H54 (cell line): Measurements from ENCODE around the gene TBC1D10A.

Experiments
- DNase-seq: peaks from one replicate; pipeline ENCODE4 v3.0.0; 2011; ENCODE audit warnings: low spot score, mixed read lengths; ENCODE audit not compliant: insufficient read length
- FAIRE-seq: peaks from 3 replicates; lab custom pipeline; 2011; peaks lifted over from hg19 to GRCh38; lab: Jason Lieb, UNC
- POLR2A ChIP-seq: IDR thresholded peaks from 2 replicates; pipeline ENCODE4 v1.6.1; 2011; ENCODE audit warnings: low read depth, mild to moderate bottlenecking, low read length

The TBC1D10A gene

DNA sequence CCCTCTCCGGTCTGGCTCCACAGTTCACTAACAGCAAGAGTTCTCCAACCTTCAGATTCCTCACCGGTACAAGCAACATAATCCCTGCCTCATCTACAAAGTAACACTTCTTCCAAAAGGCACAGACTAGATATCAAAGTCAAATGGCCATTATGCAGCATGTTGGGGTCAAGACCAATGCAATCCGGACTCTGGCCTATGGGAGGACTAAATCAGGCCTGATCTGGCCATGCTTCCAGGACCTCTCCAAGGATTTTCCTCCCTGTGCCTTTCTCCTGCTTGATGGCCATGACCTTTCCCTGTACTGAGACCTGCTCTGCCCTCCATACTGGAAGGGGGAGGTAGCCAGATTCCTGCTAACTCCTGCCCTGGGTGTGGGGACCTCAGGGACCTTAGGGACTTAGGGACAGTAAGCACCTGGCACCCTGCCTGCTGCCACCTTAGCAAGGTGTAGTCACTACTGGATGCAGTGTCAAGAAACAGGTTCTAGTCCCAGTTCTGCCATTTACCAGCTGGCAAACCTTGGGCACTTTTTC lies 6.7 kb downstream of the TBC1D10A start:
- TF ChIP-seq POLR2A = no peak
- DNase-seq (no peak), FAIRE-seq (no peak)

DNA sequence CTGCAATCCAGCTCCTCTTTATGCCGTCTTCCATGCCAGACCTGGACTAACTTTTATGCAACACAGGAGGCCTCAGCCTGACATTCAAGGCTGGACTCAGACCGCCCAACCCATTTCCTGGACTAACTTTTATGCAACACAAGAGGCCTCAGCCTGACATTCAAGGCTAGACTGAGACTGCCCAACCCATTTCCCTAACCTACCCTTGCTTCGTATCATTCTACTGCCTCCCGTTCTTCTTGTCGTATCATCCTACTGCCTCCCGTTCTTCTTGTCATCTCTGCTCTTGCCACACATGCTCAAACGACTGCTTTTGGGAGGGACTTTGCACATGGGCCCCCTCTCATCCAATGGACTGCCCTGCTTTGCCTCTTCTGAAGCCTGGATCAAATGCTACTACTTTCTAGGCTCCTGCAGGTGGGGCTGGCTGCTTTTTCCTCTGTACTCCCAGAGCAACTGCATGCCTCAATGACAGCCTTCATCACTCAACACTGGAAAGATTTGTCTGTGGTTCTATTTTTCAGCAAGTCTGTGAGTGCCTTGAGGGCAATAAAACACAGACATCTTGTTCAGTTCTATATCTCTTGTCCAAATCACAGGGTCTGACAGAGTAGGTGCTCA lies 7.8 kb downstream of the TBC1D10A start:
- FAIRE-seq (no peak), DNase-seq (no peak)
- TF ChIP-seq POLR2A = no peak

DNA sequence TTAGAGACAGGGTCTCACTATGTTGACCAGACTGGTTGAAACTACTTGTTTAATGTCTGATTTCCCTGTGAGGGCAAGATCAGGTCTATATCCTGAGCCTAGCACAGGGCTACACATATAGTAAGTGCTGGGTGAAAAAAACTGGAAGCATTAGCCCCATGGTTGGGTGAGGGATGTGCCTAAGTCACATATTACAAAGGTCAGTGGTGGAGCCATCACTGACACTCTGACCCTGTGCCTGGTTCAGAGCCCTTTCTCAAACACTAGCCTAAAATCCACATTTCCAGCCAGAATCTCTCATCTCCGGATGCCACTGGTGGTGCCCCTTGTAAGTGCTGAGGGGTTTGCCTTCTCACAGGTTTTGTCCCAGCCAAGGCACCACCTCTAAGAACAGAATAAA lies 9.0 kb downstream of the TBC1D10A start:
- DNase-seq = no peak
- no peak for FAIRE-seq
- no peak for TF ChIP-seq POLR2A

DNA sequence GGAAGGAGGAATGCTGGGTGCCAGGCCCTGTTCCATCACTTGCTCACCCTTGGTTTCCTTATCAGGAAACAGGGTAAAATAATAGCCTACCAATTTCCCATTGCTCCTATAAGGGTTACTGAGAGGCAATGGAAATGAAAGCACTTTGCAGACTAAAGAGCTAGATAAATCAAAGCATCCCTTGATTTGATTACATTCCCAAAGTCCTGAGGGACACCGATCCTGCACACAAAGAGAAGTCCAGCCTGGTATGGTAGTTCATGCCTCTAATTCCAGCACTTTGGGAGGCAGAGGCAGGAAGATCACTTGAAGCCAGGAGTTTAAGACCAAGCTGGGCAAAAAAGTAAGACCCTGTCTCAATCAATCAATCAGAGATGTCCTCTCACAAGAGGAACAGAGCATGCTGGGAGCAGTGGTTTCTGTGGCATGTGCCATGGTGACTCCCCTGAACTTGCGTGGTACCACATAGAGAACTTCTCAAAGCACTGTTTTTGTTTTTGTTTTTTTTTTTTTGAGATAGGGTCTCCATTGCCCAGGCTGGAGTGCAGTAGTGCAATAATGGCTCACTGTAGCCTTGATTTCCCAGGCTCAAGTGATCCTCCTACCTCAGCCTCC lies 10.7 kb downstream of the TBC1D10A start:
- DNase-seq = no peak
- no peak for FAIRE-seq
- no peak for TF ChIP-seq POLR2A

DNA sequence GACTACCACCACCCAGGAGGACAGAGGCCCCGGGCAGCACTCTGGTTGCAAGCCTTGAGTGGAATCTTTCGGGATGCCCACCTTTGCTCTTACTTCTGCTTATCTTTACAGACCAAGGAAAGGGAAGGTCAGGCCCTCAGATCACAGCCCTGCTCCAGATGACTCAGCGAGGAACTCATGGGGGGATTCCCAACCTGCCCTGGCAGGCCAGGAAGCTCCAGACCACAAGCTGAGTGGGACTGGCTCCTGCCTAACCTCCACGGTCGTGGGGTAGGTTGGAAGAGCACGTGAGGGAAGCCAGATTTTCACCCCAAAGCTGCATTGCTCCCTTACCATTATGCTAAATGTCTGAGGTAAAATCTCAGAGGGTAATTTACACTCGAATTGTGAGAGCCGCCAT lies 11.8 kb downstream of the TBC1D10A start:
- FAIRE-seq = no peak
- no peak for TF ChIP-seq POLR2A

DNA sequence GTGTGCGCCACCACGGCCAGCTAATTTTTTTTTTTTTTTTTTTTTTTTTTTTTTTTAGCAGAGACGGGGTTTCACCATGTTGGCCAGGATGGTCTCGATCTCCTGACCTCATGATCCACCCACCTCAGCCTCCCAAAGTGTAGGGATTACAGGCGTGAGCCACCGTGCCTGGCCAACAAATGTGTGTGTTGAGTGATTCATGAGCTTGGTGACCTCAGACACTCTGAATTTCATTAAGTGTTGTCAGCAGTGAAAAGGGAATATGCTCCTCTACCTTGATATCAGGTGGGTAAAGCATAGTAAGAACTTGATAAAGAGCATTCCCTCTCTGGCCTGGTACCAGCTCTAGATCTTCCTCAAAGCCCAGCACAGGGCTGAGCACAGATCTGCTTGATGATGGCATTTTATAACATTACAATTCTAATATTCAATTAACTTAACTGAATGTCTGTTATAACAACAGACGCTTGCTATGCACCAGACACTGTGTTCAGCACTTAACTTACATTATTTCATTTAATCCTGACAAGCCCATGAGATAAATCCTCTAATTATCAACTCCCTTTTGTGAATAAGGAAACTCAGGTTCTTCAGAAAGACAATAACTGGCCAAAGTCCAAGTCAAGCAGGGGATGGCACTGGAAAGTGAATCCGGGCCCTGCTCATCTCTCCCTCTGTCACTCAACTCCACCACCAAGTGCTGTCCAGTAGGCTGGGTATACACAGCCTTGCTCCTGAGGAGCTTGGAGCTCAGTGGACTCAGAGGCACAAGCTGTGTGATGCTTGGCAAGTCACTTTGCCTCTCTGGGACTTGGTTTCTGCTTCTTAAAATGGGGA lies 13.0 kb downstream of the TBC1D10A start:
- FAIRE-seq (no peak), DNase-seq (no peak)
- TF ChIP-seq POLR2A = no peak

More for the DNA sequence above, 11.8 kb downstream of the TBC1D10A start:
- DNase-seq = no peak

DNA sequence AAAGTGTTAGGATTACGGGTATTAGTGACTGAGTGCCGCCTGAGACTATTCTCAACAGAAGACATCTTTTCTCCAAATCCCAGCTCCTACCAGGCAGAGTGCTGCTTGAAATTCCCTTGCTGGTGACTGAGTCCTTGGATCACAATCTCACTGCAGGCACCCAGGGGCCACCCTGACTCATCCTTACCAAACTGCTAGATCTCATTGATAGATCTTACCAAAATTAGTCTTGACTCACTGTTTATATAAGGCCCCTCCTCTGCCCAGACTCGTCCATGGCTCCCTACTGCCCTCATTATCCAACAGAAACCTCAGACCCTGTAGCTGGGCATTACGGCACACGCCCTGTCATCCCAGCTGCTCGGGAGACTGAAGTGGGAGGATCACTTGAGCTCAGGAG lies 14.7 kb downstream of the TBC1D10A start:
- no peak for TF ChIP-seq POLR2A
- FAIRE-seq (peak; percentile 36), DNase-seq (peak; percentile 65)

DNA sequence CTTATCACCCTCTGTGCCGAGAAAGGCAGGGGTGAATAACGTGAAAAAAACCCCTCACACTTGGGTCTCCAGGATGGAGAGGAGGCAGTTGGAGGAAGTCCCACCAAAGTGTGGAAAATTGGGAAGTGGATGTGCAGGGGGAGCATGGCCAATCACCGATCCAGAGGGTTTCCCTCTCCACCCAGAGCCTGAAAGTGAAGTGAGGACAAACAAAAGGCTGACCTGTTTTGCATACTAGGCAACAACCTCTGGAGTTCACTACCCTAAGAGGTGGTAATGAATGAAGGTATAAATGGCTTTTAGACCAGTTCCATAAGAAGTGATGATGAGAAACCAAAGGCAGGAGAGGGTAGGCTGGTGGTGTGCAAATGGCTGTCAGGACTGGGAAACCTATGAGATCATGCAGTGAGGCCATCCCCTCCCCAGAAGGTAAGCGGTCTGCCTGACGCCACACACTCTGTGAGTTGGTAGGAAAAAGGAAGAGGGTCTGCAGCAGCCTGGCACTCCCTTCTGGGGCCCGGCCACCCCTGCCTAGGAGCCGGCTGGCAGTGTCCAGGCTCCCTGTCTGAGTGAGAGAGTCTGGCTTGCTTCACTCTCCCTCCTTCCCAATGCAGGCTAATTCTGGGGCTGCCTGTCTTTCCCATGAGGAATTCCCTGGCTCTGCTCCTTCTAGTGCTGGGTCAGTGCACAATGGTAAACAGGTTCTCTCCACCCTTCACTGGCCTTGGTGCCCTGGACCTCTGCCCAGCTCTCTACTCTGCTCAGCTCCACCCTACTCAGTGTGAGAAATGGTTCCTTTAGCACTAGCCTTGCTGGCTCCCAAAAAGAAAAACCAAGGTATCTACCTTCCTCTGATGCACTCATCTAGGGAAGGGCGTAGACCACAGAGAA lies 15.6 kb downstream of the TBC1D10A start:
- DNase-seq (no peak), FAIRE-seq (no peak)
- no peak for TF ChIP-seq POLR2A

DNA sequence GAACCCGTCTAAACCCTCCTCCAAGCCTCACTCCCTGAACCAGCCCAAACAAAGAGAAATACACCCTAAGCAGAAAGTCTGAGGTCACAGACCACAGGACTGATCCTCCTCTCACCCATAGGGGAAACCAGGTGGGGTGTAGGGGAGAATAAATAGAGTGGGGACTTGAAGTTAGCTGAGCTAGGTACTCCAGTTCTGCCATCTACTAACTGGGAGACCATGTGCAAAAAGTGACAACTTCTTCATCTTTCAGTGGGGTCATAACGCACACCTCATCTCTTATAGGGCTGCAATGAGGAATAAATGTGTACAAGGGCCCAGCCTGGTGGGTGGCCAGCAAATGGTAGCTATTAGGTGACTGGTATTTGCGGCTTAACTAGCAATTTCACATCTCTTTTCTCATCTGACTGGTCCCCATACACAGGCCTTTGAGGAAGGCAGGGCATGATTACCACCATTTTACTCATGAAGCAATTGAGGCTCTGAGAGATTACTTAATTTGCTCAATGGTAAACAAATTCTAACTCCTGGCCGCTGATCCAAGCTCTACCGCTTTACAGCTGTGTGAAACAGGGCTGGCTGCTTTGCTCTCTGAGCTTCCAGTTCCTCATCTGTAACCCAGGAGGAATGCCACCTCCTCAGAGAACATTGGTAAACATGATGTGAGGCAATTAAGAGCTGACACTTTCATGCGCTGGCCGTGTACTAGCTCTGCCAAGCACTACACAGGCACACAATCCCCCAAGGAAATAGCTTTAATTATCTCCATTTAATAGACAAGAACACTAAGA lies 16.6 kb downstream of the TBC1D10A start:
- FAIRE-seq (no peak), DNase-seq (no peak)
- no peak for TF ChIP-seq POLR2A

DNA sequence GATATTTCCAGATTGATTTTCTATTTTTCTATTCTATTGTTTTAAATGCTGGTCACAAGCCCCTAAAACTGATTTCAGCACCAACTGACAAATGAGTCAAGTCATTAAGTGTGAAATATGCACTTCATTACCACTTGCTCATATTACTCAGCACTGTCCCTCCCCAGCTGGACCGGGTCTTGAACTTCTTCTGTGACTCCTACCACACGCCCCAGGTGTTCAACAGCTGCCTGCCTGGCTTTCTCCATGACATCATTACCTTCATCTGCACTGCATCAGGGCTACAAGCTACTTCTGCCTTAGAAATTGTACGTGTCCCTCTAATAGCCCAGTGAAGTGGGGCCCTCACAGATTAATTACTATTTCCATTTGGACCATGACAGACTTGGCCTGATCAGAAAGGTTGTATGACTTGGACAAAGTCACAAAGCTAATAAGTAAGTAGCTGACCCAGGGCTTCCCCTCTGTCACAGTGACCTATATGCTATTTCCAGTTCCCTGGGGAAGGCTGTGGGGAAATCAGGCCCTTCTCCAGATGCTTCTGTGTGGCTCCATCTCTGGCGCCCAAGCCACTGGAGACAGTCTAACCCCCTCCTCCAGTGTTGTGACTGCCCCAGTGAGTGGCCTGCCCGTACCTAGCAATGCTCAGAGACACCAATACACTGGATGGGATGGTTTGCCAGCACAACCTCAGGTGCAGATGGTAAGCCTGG lies 18.1 kb downstream of the TBC1D10A start:
- TF ChIP-seq POLR2A = no peak
- FAIRE-seq (no peak), DNase-seq (no peak)

DNA sequence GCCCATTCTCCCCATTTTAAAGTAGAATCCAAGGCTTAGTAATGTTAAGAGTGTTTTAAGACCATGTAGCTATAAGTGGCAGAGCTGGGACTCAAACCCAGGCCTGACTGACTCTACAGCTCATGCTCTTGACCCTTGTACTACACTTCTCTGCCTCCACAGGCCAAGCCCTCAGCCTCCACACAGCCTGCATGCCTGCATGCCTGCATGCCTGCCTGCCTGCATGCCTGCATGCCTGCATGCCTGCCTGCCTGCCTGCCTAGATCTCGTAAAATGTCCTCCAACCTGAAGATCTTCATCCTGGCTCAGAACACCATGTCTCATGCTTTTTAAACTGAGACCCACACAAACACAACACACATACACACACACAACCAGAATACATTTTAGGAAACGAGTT lies 18.6 kb downstream of the TBC1D10A start:
- TF ChIP-seq POLR2A = no peak
- FAIRE-seq (no peak), DNase-seq (no peak)

DNA sequence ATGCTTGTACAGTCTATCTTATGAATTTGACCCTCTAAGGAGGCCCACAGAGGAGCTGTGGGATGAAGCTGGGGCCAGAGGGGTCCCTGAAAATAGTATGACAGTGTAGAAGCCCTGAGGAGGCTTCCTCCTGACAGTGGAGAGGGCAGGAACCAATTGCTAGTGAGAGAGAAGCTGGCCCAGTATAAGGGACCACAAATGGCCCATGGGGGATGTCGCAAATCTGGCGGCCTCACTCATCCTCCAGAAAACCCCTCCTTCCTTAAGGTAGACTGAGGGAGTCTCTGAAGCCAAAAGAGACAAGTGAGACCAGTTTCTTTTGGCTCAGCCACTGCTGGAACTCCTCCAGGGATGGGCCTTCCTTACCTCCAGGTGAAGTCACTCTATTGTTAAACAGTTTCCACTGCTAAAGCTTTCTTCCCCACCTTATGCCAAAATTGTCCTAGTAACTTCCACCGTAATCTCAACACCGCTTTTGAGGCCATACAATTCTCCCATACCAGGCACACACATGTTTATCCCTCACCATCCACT lies 19.6 kb downstream of the TBC1D10A start:
- no peak for FAIRE-seq
- no peak for TF ChIP-seq POLR2A
- no peak for DNase-seq

DNA sequence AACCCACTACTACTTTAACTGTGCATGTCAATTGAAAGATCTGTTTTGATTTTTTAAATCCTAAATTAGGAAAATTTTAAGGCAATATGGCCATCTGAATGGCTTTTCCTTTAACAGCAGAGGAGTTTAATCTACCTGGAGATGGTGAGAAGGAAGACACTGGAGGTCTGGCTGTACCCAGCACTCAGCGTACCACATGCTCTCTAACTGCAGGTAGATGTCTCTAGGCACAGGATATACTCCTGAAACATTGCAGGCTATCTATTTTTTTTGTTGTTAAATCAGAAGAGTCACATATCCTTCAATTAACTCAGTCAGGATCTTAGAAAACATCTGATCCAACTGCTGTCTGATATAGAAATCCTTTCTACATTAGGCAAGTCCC lies 20.1 kb downstream of the TBC1D10A start:
- TF ChIP-seq POLR2A = no peak
- FAIRE-seq = no peak
- DNase-seq = no peak
